Fibroblast of lung (primary cell): Measurements from ENCODE around the gene KLF4.

Experiments used
- EZH2 ChIP-seq: IDR thresholded peaks from 2 replicates; pipeline ENCODE4 v1.5.1; 2012; ENCODE audit warnings: low read length, control low read depth, mild to moderate bottlenecking; ENCODE audit errors: missing control alignments
- TF ChIP-seq, protein P1 (sequence below), 2 donors: IDR thresholded peaks in 1 of 2; conservative IDR thresholded peaks in 1 of 2; 1 replicate in 1 of 2; 2 replicates in 1 of 2; pipeline ENCODE4 v1.5.1; 2011 to 2012; ENCODE audit warnings: low read length in 2 of 2, control low read depth in 1 of 2, inconsistent platforms in 1 of 2, low read depth in 1 of 2, mild to moderate bottlenecking in 1 of 2

DNA sequence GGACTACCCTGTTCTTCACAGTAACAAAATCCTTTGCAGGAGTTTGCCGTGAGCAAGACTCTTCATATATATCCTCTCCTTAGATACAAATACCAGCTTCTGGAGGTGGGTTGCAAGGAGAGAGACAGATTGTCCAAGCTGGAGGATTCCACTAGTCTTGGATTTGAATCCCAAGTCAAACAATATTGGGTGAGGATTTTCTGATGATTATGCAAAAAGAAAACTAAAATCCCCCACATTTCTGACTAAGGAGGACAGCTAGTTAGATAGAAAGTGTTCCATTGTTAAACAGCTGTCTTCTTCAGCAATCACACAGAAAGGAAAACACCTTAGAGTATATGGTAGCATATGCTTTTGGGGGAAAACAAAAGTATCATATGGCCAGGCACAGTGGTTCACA lies 54.2 kb downstream of the KLF4 start:
- TF ChIP-seq, protein P1, sequence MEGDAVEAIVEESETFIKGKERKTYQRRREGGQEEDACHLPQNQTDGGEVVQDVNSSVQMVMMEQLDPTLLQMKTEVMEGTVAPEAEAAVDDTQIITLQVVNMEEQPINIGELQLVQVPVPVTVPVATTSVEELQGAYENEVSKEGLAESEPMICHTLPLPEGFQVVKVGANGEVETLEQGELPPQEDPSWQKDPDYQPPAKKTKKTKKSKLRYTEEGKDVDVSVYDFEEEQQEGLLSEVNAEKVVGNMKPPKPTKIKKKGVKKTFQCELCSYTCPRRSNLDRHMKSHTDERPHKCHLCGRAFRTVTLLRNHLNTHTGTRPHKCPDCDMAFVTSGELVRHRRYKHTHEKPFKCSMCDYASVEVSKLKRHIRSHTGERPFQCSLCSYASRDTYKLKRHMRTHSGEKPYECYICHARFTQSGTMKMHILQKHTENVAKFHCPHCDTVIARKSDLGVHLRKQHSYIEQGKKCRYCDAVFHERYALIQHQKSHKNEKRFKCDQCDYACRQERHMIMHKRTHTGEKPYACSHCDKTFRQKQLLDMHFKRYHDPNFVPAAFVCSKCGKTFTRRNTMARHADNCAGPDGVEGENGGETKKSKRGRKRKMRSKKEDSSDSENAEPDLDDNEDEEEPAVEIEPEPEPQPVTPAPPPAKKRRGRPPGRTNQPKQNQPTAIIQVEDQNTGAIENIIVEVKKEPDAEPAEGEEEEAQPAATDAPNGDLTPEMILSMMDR (conservative IDR thresholded peaks at IDR 0.05 in 1 of 2, IDR thresholded peaks at IDR 0.05 in 1 of 2; ENCODE audit: low read depth in 1 of 2, low read length in 2 of 2) = no peak
- no peak for TF ChIP-seq EZH2
